GM18517 (cell line): ENCODE measurements around the gene ESPL1.
"Not testable (repeated sequence)": the region's sequence is repeated elsewhere in the genome, so short reads cannot be mapped to it uniquely, and the experiment has no call there.

Experiments
- ATAC-seq: cut with Tn5 transposase; IDR thresholded peaks from one replicate; pipeline ENCODE4 v1.9.1; 2021; ENCODE audit warnings: mild to moderate bottlenecking, moderate library complexity; ENCODE audit not compliant: unreplicated experiment

ESPL1 gene

DNA sequence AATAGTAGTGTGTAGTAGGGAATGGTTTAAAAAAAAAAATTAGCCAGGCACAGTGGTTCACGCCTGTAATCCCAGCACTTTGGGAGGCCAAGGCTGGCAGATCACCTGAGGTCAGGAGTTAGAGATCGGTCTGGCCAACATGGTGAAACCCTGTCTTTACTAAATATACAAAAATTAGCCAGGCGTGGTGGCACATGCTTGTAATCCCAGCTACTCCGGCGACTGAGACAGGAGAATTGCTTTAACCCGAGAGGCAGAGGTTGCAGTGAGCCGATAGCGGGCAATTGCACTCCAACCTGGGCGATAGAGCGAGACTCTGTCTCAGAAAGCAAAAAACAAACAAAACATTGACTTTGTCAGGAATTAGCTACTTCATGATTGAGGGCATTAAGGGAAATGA is 29.0 kb downstream of the ESPL1 start:
- not testable (repeated sequence) for ATAC-seq

GRCh38 chr12:53298164-53298563 is 30.1 kb downstream of the ESPL1 start:
- ATAC-seq, result no peak

GRCh38 chr12:53299101-53299453 is 31.0 kb downstream of the ESPL1 start:
- no peak for ATAC-seq

- peak; percentile 64 for ATAC-seq
Observed at GRCh38 chr12:53299454-53300180, 31.5 kb downstream of the ESPL1 start, which contains the start of gene MYG1. TSS of gene MYG1 (plus strand) at chr12:53299695. CDS start at chr12:53299738, 43 bp downstream.

DNA sequence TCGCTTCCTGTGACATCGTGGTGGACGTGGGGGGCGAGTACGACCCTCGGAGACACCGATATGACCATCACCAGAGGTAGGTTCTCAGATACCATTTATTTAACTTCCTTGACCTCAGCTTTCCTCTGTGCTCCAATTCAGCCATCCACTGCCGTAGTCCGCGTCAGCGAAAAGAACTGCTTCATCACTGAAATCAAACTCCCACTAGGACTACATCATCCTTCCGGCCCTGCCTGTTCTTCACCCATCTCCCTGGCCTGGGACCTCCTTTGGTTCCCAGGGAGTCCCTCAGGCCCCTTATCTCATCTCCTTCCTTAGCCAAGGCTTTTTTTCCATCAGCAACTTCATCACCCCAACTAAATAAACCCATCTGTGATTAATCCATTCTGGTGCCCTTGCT is 32.1 kb downstream of the ESPL1 start:
- ATAC-seq, result no peak

DNA sequence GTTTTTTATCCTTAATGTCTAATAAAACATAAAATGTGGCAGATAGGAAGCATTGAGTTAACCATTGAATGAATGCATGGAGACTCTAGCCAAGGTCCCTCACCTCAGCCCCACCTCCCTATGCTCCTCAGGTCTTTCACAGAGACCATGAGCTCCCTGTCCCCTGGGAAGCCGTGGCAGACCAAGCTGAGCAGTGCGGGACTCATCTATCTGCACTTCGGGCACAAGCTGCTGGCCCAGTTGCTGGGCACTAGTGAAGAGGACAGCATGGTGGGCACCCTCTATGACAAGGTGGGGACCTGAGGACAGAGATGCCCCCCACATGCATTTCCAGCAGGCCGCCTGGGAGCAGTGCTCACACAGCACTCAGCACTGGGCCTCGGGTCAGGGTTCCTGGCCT is 34.8 kb downstream of the ESPL1 start:
- no peak for ATAC-seq

DNA sequence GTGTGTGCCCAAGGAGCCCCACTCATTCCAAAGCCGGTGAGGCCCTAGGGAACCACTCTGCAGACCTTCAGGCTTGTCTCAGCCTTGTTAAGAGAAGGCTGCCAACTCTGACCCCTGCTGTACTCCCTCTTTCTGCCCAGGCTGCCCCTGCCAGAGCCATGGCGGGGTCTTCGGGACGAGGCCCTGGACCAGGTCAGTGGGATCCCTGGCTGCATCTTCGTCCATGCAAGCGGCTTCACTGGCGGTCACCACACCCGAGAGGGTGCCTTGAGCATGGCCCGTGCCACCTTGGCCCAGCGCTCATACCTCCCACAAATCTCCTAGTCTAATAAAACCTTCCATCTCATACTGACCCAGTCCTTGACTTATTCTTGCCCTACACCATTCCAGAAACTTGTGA is 38.7 kb downstream of the ESPL1 start:
- no peak for ATAC-seq

- no peak for ATAC-seq
Observed at GRCh38 chr12:53308276-53308675, 40.2 kb downstream of the ESPL1 start.

GRCh38 chr12:53313996-53314395 is 45.9 kb downstream of the ESPL1 start:
- no peak for ATAC-seq

DNA sequence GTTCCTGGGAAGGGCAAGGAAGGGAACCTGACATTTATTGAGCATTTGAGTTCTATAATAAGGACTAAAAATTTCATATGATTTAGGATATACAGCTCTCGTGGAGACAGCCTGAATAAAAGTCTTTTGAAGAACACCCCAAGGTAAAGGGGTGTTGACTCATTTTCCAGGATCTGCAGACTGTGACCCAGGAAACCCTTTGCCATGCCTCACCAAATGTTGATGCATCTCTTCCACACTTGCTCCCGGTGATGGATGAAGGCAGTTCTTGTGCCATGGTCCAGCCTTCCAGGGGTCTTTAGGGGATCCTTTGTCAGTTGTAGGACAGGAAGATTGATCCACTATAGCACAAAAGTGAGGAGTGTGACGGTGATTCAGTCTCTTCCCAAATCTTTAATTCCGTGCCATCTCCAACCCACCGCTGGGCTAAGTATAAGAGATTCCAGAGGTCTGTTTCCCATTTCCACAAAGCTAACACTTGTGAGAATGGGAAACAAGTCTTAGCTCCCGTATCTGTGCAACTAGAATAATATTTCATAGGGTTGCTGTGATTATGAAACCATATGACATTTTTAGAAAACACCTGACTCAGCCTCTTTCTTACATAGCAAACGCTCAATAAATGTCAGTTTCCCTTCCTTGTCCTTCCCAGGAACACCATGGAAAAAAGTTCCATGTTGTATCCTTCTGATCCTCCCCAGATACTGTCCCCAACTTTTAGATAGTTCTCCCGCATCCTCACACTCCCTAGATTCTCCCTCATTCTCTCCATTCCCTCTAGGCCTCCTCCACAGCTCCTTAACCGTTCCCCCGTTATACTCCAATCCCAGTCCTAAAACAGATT is 52.5 kb downstream of the ESPL1 start:
- no peak for ATAC-seq

DNA sequence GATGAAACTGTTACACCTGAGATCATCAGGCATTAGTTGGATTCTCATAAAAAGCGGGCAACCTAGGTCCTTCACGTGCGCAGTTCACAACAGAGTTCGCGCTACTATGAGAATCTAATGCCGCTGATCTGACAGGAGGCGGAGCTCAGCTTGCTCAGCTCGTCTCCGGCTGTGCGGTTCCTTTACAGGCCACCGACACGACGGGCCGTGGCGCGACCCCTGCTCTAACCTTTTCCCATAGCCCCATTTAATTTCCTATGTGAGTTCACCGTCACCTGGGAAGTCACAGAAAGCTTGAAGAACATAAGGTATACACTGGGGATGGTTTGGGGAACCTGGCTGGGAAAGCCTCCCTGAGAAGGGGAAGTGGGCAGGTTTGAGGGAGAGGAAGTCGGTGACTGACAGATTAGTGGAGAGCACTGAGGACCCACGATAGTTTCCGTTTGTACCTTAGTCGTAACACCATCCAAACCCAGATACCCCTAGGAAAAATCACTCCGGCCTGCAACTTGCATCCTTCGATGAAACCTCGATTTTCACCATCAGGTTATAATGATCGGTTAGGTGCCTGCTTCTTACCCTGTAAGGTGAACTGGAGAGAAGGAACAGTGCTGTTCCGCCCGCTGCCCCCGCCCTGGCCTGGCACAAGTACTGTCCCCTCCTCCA is 56.1 kb downstream of the ESPL1 start:
- peak; percentile 28 for ATAC-seq

DNA sequence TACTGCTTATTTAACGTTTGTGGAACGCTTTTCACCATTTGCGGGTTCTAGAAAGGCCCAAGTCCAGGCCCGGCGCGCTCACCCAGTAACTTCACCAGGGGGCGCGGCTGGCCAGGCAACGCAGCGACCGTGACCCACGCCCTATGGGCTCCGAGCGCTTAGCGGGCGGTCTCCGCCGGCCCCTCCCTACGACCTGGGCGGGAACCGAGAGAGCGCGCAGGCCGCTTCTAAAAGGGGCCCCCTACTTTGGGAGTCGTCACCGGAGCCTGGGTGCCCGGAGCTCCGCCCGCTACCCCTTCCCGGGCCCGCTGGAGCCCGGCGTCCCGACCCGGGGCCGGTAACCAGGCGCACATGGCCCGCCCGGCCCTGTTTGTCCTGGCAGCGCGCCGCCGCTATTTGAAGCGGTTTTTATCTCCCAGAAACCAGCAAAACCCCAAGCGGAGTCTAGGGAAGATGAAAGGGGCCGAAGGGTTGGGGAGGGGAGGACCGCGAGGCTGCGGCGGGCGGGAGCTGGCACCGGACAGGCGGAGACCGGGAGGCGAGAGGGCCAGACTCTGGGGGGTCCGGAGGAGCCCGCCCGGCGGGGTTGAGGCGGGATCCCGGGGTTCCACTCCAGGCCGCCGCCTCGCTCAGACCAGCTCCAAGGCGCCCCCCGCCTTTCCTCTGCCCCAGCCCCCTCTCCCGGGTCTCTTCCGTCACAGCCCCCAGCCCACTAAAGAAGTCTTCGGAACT is 56.8 kb downstream of the ESPL1 start:
- peak; percentile 33 for ATAC-seq

- no peak for ATAC-seq
Observed at GRCh38 chr12:53325511-53326061, 57.5 kb downstream of the ESPL1 start.

DNA sequence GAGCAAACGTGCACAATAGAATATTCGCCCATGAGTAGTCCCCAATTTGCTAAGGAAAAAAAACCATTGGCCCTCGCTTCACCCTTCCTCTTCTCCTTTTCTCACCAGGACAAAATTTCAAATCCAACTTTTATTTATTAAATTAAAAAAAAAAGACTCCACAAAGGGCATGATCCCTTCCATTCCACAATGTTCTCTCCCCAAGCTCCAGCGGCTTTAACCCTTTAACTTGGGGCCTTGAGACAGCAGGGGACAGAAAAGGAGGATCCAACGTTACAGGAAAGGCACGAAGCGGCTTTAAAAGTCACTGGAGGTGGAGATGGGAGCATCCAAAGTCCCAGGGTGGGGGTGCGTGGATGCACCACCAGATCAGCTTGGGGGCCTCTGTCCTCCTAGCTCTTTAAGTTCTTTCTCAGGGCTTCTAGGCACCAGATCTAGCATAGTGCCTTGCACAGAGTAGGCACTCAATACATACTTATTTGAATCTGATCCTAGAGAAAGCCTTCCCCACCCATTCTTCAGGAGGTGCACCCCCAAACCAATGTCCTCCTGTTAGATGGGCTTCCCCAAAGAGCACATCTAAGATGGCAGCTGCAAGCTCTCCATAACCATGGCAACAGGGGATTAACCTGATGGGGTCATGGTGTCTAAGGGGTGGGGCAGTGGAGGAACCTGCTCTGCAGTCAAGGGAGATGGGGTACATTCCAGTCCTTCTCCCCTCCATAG is 58.5 kb downstream of the ESPL1 start:
- no peak for ATAC-seq

GRCh38 chr12:53327435-53328042 is 59.4 kb downstream of the ESPL1 start:
- no peak for ATAC-seq

DNA sequence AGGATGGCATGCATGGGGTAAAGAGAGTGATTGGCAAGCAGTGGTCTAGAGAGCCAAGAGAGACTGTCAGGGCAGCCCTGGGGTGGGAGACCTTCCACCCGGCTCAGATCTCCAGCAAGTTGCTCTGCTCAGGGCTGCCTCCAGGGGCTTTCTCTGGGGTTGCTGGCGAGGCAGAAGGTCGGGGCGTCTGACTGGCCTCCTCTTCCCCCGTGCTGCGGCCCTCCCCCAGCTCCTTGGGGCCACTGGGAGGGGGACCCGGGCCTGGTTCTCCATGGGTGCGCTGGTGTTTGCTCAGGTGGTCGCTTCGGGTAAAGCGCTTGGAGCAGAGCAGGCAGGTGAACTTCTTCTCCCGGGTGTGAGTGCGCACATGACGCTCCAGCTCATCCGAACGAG is 59.9 kb downstream of the ESPL1 start:
- no peak for ATAC-seq

DNA sequence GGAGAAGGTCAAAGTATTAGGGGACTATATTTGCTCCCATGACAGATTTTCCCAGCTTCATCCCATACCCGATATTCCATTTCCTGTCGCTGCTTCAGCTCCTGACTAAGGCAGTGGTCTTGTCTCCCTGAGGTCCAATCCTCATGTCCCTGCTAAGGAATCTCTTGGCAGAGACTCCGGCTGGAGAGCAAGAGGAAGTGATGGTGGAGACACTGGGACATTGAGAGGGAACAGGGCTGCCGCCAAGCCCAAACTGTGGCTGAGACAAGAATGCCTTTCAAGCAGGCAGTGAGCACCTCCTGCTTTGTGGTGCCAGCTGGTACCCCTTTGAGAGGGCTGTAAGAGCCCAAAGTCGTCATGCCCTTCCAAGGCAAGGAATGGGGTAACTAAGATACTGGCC is 62.6 kb downstream of the ESPL1 start:
- no peak for ATAC-seq

DNA sequence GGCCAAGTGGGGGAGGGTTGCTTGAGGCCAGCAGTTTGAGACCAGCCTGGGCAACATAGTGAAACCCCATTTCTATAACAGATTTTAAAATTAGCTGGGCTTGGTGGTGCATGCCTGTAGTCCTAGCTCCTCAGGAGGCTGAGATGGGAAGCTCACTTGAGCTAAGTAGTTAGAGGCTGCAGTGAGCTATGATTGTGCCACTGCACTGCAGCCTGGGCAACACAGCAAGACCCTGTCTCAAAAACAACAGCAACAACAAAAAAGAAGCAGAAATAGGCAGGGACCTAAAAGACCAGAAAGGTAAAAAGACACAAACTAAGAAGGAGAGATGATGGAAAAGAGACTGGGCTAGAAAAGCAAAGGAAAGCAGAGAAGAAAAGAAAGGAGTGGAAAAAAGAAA is 64.2 kb downstream of the ESPL1 start:
- ATAC-seq, result not testable (repeated sequence)

DNA sequence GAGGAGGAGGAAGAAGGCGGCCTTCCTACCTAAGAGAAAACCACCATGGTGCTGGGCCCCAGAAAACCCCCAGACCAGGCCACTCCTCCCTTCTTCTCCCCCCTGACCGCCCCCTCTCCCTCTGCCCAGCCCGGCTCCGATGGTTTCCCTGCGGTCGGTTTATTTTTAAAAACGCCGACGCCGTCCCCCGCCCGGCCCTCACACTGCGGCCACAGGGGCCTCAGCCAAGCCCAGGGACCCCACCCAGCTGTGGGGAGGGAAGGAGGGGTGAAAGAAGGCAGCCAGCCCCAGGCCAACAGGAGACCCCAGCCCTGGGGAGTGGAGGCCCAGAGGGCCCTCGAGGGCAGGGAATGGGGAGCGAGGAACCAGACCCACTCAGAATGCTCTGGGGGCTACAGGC is 64.6 kb downstream of the ESPL1 start:
- ATAC-seq, result no peak

- ATAC-seq, result no peak
Observed at GRCh38 chr12:53333289-53333688, 65.2 kb downstream of the ESPL1 start.
